RWPE1 (cell line): Measurements from ENCODE around the gene MAMDC4.

Experiments used
- CTCF ChIA-PET: fragments of 350-600 bp; sonication (Branson Sonifier 250); formaldehyde crosslinking; extraction: SDS; loops from one replicate; lab custom pipeline; 2021; lab: Yijun Ruan, JAX
- POLR2A ChIA-PET: fragments of 400-600 bp; formaldehyde crosslinking; extraction: SDS; loops from one replicate; lab custom pipeline; 2020; ENCODE audit warnings: antibody characterized with exemption; ENCODE audit not compliant: low non-redundant PET; lab: Yijun Ruan, JAX
- DNase-seq: peaks from one replicate; pipeline ENCODE4 v3.0.0; 2012; ENCODE audit warnings: low spot score
- H3K27ac ChIP-seq: fragments of 450-650 bp; 2 replicates; pipeline ENCODE4 v1.5.1; 2017
- CTCF ChIP-seq: fragments of 450-650 bp; conservative IDR thresholded peaks from 2 replicates; pipeline ENCODE4 v1.5.1; 2017; ENCODE audit warnings: low read depth, mild to moderate bottlenecking

The MAMDC4 gene

GRCh38 chr9:136824496-136825225 is 27.5 kb upstream of the MAMDC4 start:
- CTCF ChIA-PET: interaction anchor here (0.6 to 1.2 kb wide), 4 partner anchors 18 to 171 kb away, joined by 3 to 8 read pairs (median 4); partner anchors contain the start of gene AJM1

GRCh38 chr9:136825295-136826187 is 26.6 kb upstream of the MAMDC4 start:
- no peak overlapping the region for H3K27ac ChIP-seq
- CTCF ChIA-PET: interaction anchor here (0.8 kb wide), 1 partner anchor 13 kb away, joined by 3 read pairs; no protein-coding TSS in a partner anchor
- TF ChIP-seq CTCF: no peak
- POLR2A ChIA-PET: no interaction called here
- no peak for DNase-seq

More at GRCh38 chr9:136824496-136825225, 27.5 kb upstream of the MAMDC4 start:
- peak overlapping the region; percentile 1; the same call in 1 of the 2 replicates for H3K27ac ChIP-seq
- TF ChIP-seq CTCF: no peak
- POLR2A ChIA-PET: no interaction called here
- DNase-seq: no peak

- no peak for TF ChIP-seq CTCF
- no peak overlapping the region for H3K27ac ChIP-seq
- POLR2A ChIA-PET: no interaction called here
- CTCF ChIA-PET: interaction anchor here (0.6 to 1.0 kb wide), 3 partner anchors 14 to 223 kb away, joined by 3 read pairs; no protein-coding TSS in a partner anchor
- no peak for DNase-seq
Measured at GRCh38 chr9:136826188-136826541, 26.0 kb upstream of the MAMDC4 start.

- ChIA-PET CTCF (interaction anchor here (0.6 to 1.0 kb wide), 3 partner anchors 15 to 222 kb away, joined by 3 read pairs; no protein-coding TSS in a partner anchor), POLR2A (interaction anchor here (0.6 kb wide), 1 partner anchor 232 kb away, joined by 3 read pairs; no protein-coding TSS in a partner anchor)
- no peak for DNase-seq
- peak overlapping the region; percentile 8; the same call in 1 of the 2 replicates for H3K27ac ChIP-seq
- no peak for TF ChIP-seq CTCF
Measured at GRCh38 chr9:136826703-136827582, 25.2 kb upstream of the MAMDC4 start.

GRCh38 chr9:136827794-136828473 is 24.2 kb upstream of the MAMDC4 start:
- ChIA-PET POLR2A (no interaction called here), CTCF (no interaction called here)
- TF ChIP-seq CTCF: no peak
- no peak for DNase-seq
- H3K27ac ChIP-seq: peak overlapping the region; percentile 8; the same call in 1 of the 2 replicates
